SK-N-SH treated with all-trans-retinoic acid at 6 μM for 48 hours (cell line): ENCODE measurements around the gene DHX38.

Experiments
- ARNTL ChIP-seq: fragments of 450-650 bp; formaldehyde crosslinking; IDR thresholded peaks from 2 replicates; pipeline ENCODE4 v1.5.0; 2020; ENCODE audit warnings: low read depth, mild to moderate bottlenecking, moderate library complexity, borderline replicate concordance
- CREB5 ChIP-seq: fragments of 250-450 bp; sonication (Bioruptor Pico); IDR thresholded peaks from 2 replicates; pipeline ENCODE4 v1.5.1; 2020; ENCODE audit warnings: low read depth, mild to moderate bottlenecking, moderate library complexity
- ISL1 ChIP-seq: fragments of 250-450 bp; sonication (Bioruptor Pico); IDR thresholded peaks from 2 replicates; pipeline ENCODE4 v2.1.2; 2022; ENCODE audit warnings: mild to moderate bottlenecking, moderate library complexity
- OSR1 ChIP-seq: fragments of 250-450 bp; sonication (Bioruptor Pico); IDR thresholded peaks from 2 replicates; pipeline ENCODE4 v1.8.0; 2022; ENCODE audit warnings: moderate library complexity, mild to moderate bottlenecking, inconsistent platforms
- PATZ1 ChIP-seq: fragments of 250-450 bp; sonication (Bioruptor Pico); IDR thresholded peaks from 2 replicates; pipeline ENCODE4 v1.8.0; 2020; ENCODE audit warnings: mild to moderate bottlenecking, moderate library complexity, borderline replicate concordance
- ZC3H10 ChIP-seq: fragments of 250-450 bp; sonication (Bioruptor Pico); IDR thresholded peaks from 2 replicates; pipeline ENCODE4 v1.5.1; 2021; ENCODE audit warnings: mild to moderate bottlenecking, moderate library complexity
- ZFP3 ChIP-seq: fragments of 250-450 bp; sonication (Bioruptor Pico); IDR thresholded peaks from 2 replicates; pipeline ENCODE4 v1.5.0; 2020; ENCODE audit warnings: mild to moderate bottlenecking, moderate library complexity
- ZFP30 ChIP-seq: fragments of 450-650 bp; formaldehyde crosslinking; IDR thresholded peaks from 2 replicates; pipeline ENCODE4 v1.5.0; 2022; ENCODE audit warnings: mild to moderate bottlenecking, moderate library complexity

GRCh38 chr16:72124148-72124547 is 30.5 kb downstream of the DHX38 start:
- TF ChIP-seq CREB5 (CRISPR knock-in tag): no peak
- TF ChIP-seq ZFP30: no peak
- TF ChIP-seq PATZ1: no peak
- no peak for TF ChIP-seq ISL1 (CRISPR knock-in tag)
- TF ChIP-seq OSR1: no peak
- TF ChIP-seq ZC3H10 (CRISPR knock-in tag): no peak
- no peak for TF ChIP-seq ZFP3 (CRISPR knock-in tag)
- no peak for TF ChIP-seq ARNTL (CRISPR knock-in tag)
